H9 (cell line): ENCODE results near the gene SLC2A1. TPM values are rescaled to one million over a fixed set of nuclear protein-coding genes. Genes with fewer than 3 reads are reported as not detected.
A peak's percentile ranks its signal among the peaks of the same experiment; 100 is the strongest.

Experiments
- DNase-seq: peaks from one replicate; pipeline ENCODE4 v3.0.0-alpha.2; 2017
- H2AFZ ChIP-seq: one replicate; pipeline ENCODE4 v1.6.1; 2013; ENCODE audit warnings: mild to moderate bottlenecking, low read length, control low read depth, moderate library complexity
- H2AK5ac ChIP-seq: 2 replicates; pipeline ENCODE4 v1.6.1; 2013; ENCODE audit warnings: low read length, control low read depth, mixed read lengths; ENCODE audit not compliant: insufficient read length
- H2BK120ac ChIP-seq: one replicate; pipeline ENCODE4 v1.6.1; 2013; ENCODE audit warnings: low read depth, mild to moderate bottlenecking, low read length, control low read depth, inconsistent platforms; ENCODE audit not compliant: poor library complexity, severe bottlenecking
- H2BK12ac ChIP-seq: 2 replicates; pipeline ENCODE4 v1.6.1; 2013; ENCODE audit warnings: low read length, control low read depth, mixed read lengths, low read depth; ENCODE audit not compliant: insufficient read length
- H2BK15ac ChIP-seq: 2 replicates; pipeline ENCODE4 v1.6.1; 2013; ENCODE audit warnings: low read depth, low read length, control low read depth
- H2BK20ac ChIP-seq: one replicate; pipeline ENCODE4 v1.6.1; 2013; ENCODE audit warnings: low read depth, mild to moderate bottlenecking, low read length, control low read depth, inconsistent platforms; ENCODE audit not compliant: poor library complexity, severe bottlenecking
- H2BK5ac ChIP-seq: 2 replicates; pipeline ENCODE4 v1.6.1; 2013; ENCODE audit warnings: low read length, control low read depth, mixed read lengths; ENCODE audit not compliant: insufficient read length
- H3K14ac ChIP-seq: 2 replicates; pipeline ENCODE4 v1.6.1; 2013; ENCODE audit warnings: low read length, control low read depth; ENCODE audit not compliant: insufficient read depth
- H3K18ac ChIP-seq: 2 replicates; pipeline ENCODE4 v1.6.1; 2013; ENCODE audit warnings: low read depth, mild to moderate bottlenecking, mixed read lengths, low read length, control low read depth; ENCODE audit not compliant: insufficient read length
- H3K23ac ChIP-seq: 2 replicates; pipeline ENCODE4 v1.6.1; 2013; ENCODE audit warnings: low read length, control low read depth, mixed read lengths, low read depth; ENCODE audit not compliant: insufficient read length
- H3K23me2 ChIP-seq: 2 replicates; pipeline ENCODE4 v1.6.1; 2013; ENCODE audit warnings: low read depth, mild to moderate bottlenecking, mixed read lengths, low read length, control low read depth; ENCODE audit not compliant: insufficient read length, poor library complexity, severe bottlenecking
- H3K27ac ChIP-seq: 2 replicates; pipeline ENCODE4 v1.5.1; 2013; ENCODE audit warnings: low read length, control low read depth, mixed read lengths, low read depth; ENCODE audit not compliant: insufficient read length
- H3K27me3 ChIP-seq: 2 replicates; pipeline ENCODE4 v1.6.1; 2013; ENCODE audit warnings: low read length, control low read depth, inconsistent platforms; ENCODE audit not compliant: insufficient read depth
- H3K4ac ChIP-seq: 2 replicates; pipeline ENCODE4 v1.6.1; 2013; ENCODE audit warnings: low read depth, mild to moderate bottlenecking, control low read depth, inconsistent platforms, low read length, moderate library complexity
- H3K4me1 ChIP-seq: 2 replicates; pipeline ENCODE4 v1.6.1; 2013; ENCODE audit warnings: low read length, control low read depth, inconsistent platforms; ENCODE audit not compliant: insufficient read depth
- H3K4me2 ChIP-seq: 2 replicates; pipeline ENCODE4 v1.6.1; 2013; ENCODE audit warnings: low read length, control low read depth, mixed read lengths; ENCODE audit not compliant: insufficient read length, insufficient read depth
- H3K56ac ChIP-seq: 2 replicates; pipeline ENCODE4 v1.6.1; 2013; ENCODE audit warnings: low read depth, mild to moderate bottlenecking, mixed read lengths, low read length, control low read depth; ENCODE audit not compliant: insufficient read length
- H3K79me1 ChIP-seq: 2 replicates; pipeline ENCODE4 v1.6.1; 2013; ENCODE audit warnings: low read depth, mild to moderate bottlenecking, moderate library complexity, low read length, control low read depth, inconsistent platforms; ENCODE audit not compliant: insufficient read depth, poor library complexity, severe bottlenecking
- H3K79me2 ChIP-seq: 2 replicates; pipeline ENCODE4 v1.6.1; 2013; ENCODE audit warnings: low read length, control low read depth, inconsistent platforms; ENCODE audit not compliant: insufficient read depth
- H3K9ac ChIP-seq: 2 replicates; pipeline ENCODE4 v1.6.1; 2013; ENCODE audit warnings: low read length, control low read depth, mixed read lengths; ENCODE audit not compliant: insufficient read length; ENCODE audit errors: extremely low read depth
- H3K9me3 ChIP-seq: one replicate; pipeline ENCODE4 v1.6.1; 2013; ENCODE audit warnings: low read depth, low read length, inconsistent platforms; ENCODE audit not compliant: control insufficient read depth
- H3T11ph ChIP-seq: one replicate; pipeline ENCODE4 v1.6.1; 2013; ENCODE audit warnings: mild to moderate bottlenecking, low read length, control low read depth, inconsistent platforms
- H4K20me1 ChIP-seq: one replicate; pipeline ENCODE4 v1.6.1; 2013; ENCODE audit not compliant: control insufficient read depth, insufficient read length, insufficient read depth
- H4K5ac ChIP-seq: 2 replicates; pipeline ENCODE4 v1.6.1; 2013; ENCODE audit warnings: low read depth, mild to moderate bottlenecking, mixed read lengths, low read length, control low read depth; ENCODE audit not compliant: insufficient read length
- H4K8ac ChIP-seq: replicated peaks from 2 replicates; pipeline ENCODE4 v1.6.1; 2013; ENCODE audit warnings: low read length, control low read depth, mixed read lengths, low read depth; ENCODE audit not compliant: insufficient read length
- H4K91ac ChIP-seq: 2 replicates; pipeline ENCODE4 v1.6.1; 2013; ENCODE audit warnings: low read depth, mild to moderate bottlenecking, moderate library complexity, mixed read lengths, low read length, control low read depth; ENCODE audit not compliant: insufficient read length
- H3K27ac Mint-ChIP-seq, 3 experiments: 2 replicates in 2 of 3; 3 replicates in 1 of 3; pipeline ENCODE4 v1.8.0; 2020 to 2021; ENCODE audit warnings: mixed read lengths in 3 of 3, mild to moderate bottlenecking in 1 of 3, moderate library complexity in 1 of 3
- H3K27me3 Mint-ChIP-seq: 2 replicates; pipeline ENCODE4 v1.8.0; 2021; ENCODE audit warnings: low read depth, mild to moderate bottlenecking, moderate library complexity, mixed read lengths
- H3K36me3 Mint-ChIP-seq, 3 experiments: 2 replicates in 2 of 3; 3 replicates in 1 of 3; pipeline ENCODE4 v1.8.0; 2020 to 2021; ENCODE audit warnings: low read depth in 3 of 3, mixed read lengths in 3 of 3; ENCODE audit not compliant: insufficient read depth in 1 of 3
- H3K4me1 Mint-ChIP-seq, 2 experiments: 2 replicates each; pipeline ENCODE4 v1.8.0; 2020; ENCODE audit warnings: mixed read lengths in 2 of 2
- H3K4me3 Mint-ChIP-seq, 2 experiments: 2 replicates in 1 of 2; 3 replicates in 1 of 2; pipeline ENCODE4 v1.8.0; 2020 to 2021; ENCODE audit warnings: mild to moderate bottlenecking in 2 of 2, mixed read lengths in 2 of 2, moderate library complexity in 1 of 2
- H3K9me3 Mint-ChIP-seq, 2 experiments: 2 replicates in 1 of 2; 3 replicates in 1 of 2; pipeline ENCODE4 v1.8.0; 2020; ENCODE audit warnings: mild to moderate bottlenecking in 2 of 2, mixed read lengths in 2 of 2, moderate library complexity in 1 of 2
- WGBS: extraction: QIAGEN DNeasy Blood & Tissue Kit; methylation state at CpG from one replicate; pipeline ENCODE4 v1.1.7; 2013; ENCODE audit warnings: missing lambda C conversion rate, low lambda C conversion rate, mixed read lengths; ENCODE audit not compliant: insufficient read length; ENCODE audit errors: extremely low coverage; 5-methylcytosine and 5-hydroxymethylcytosine counted together
- total RNA-seq: library from RNA; stranded (reverse); gene quantifications from 2 replicates; pipeline ENCODE4 v1.2.1, GENCODE V29; 2021
- TF ChIP-seq, protein P1 (sequence below): fragments of 200-600 bp; sonication (generic); conservative IDR thresholded peaks from 3 replicates; pipeline ENCODE4 v1.8.0; 2021; ENCODE audit warnings: antibody characterized with exemption, mild to moderate bottlenecking

Gene SLC2A1
- total RNA-seq, 1 experiment from 2014 or later: 186 TPM

GRCh38 chr1:42933060-42933586 is 25.5 kb downstream of the SLC2A1 start:
- DNase-seq: peak; percentile 14
- Histone ChIP-seq H3K9me3 (no peaks in the 10 kb centered on the region), H2BK5ac (no peak overlapping the region), H3K4me2 (no peak overlapping the region), H3K27me3 (no peaks in the 10 kb centered on the region), H3K4me1 (no peaks in the 10 kb centered on the region; the same call in 1 of the 2 replicates), H3K27ac (no peak overlapping the region), H2BK20ac (no peak overlapping the region), H3K4ac (no peak overlapping the region), H4K20me1 (no peaks in the 10 kb centered on the region), H3K23ac (no peak overlapping the region), H3K23me2 (no peaks in the 10 kb centered on the region), H2AK5ac (no peak overlapping the region), H3K79me2 (peaks cover 3% of the 10 kb centered on the region; the same call in 1 of the 2 replicates), H2BK120ac (no peak overlapping the region), H4K91ac (no peak overlapping the region), H3K14ac (no peak overlapping the region), H3K56ac (no peak overlapping the region), H3K18ac (no peak overlapping the region), H2AFZ (no peak overlapping the region), H3T11ph (no peak overlapping the region), H4K8ac (no peak overlapping the region), H3K79me1 (no peaks in the 10 kb centered on the region), H2BK12ac (no peak overlapping the region), H2BK15ac (no peak overlapping the region), H4K5ac (no peak overlapping the region), H3K9ac (no peak overlapping the region)
- Mint-ChIP-seq H3K27ac (peak overlapping the region; percentile 79 to 91 (median 91); a peak in 6 of 7 replicates), H3K9me3 (no peaks in the 10 kb centered on the region), H3K4me1 (peaks cover 54 to 62% of the 10 kb centered on the region in 2 experiments), H3K27me3 (no peaks in the 10 kb centered on the region), H3K36me3 (peaks cover 71 to 91% (median 83%) of the 10 kb centered on the region in 3 experiments), H3K4me3 (no peak overlapping the region)
- TF ChIP-seq, protein P1, sequence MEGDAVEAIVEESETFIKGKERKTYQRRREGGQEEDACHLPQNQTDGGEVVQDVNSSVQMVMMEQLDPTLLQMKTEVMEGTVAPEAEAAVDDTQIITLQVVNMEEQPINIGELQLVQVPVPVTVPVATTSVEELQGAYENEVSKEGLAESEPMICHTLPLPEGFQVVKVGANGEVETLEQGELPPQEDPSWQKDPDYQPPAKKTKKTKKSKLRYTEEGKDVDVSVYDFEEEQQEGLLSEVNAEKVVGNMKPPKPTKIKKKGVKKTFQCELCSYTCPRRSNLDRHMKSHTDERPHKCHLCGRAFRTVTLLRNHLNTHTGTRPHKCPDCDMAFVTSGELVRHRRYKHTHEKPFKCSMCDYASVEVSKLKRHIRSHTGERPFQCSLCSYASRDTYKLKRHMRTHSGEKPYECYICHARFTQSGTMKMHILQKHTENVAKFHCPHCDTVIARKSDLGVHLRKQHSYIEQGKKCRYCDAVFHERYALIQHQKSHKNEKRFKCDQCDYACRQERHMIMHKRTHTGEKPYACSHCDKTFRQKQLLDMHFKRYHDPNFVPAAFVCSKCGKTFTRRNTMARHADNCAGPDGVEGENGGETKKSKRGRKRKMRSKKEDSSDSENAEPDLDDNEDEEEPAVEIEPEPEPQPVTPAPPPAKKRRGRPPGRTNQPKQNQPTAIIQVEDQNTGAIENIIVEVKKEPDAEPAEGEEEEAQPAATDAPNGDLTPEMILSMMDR: no peak
- WGBS: no CpG with 5 or more reads among the region's 5 CpGs
